ENCODE data around the gene HIGD2B. TPM values are rescaled to one million over a fixed set of nuclear protein-coding genes. Genes with fewer than 3 reads are reported as not detected.

The HIGD2B gene
- total and polyA plus RNA-seq, 9 of the 15 experiments (the other 6 are each of a cell fraction or from before 2014, with no cell fraction given), result 0.04 to 0.18 (median 0.14) TPM; not detected in 6

GRCh38 chr15:72685925-72686794 is at the start of gene HIGD2B, which contains the start of gene BBS4 (continued):
- no peak for TF ChIP-seq ATF1 (CRISPR knock-in tag; IDR thresholded peaks at IDR 0.05)
- TF ChIP-seq ATF1 (tag; IDR thresholded peaks at IDR 0.05), result peak; percentile 85
- TF ChIP-seq ZSCAN29 (IDR thresholded peaks at IDR 0.05), result no peak
- TF ChIP-seq CGGBP1 (CRISPR knock-in tag; IDR thresholded peaks at IDR 0.05), result no peak
- TF ChIP-seq ADNP (tag; IDR thresholded peaks at IDR 0.05), result no peak
- no peak for TF ChIP-seq ZNF717 (CRISPR knock-in tag; IDR thresholded peaks at IDR 0.05)
- no peak for TF ChIP-seq ZNF707 (CRISPR knock-in tag; conservative IDR thresholded peaks at IDR 0.05)
- no peak for TF ChIP-seq SREBF2 (CRISPR knock-in tag; IDR thresholded peaks at IDR 0.05)
- no peak for TF ChIP-seq KLF13 (tag; IDR thresholded peaks at IDR 0.05; ENCODE audit: borderline replicate concordance, low read depth)
- TF ChIP-seq TBP (optimal IDR thresholded peaks at IDR 0.05; ENCODE audit: low read depth, low read length), result peak; percentile 87
- TF ChIP-seq THRA (IDR thresholded peaks at IDR 0.05), result no peak
- peak; percentile 73; the same call in 1 of the 2 replicates for TF ChIP-seq ZHX1 (conservative IDR thresholded peaks at IDR 0.05; ENCODE audit: low read length)
- TF ChIP-seq TOE1 (IDR thresholded peaks at IDR 0.05; ENCODE audit: borderline replicate concordance), result peak; percentile 54; the same call in 1 of the 2 replicates
- no peak for TF ChIP-seq TOE1 (CRISPR knock-in tag; IDR thresholded peaks at IDR 0.05; ENCODE audit: borderline replicate concordance, low read depth)
- no peak for TF ChIP-seq PRPF4 (IDR thresholded peaks at IDR 0.05; ENCODE audit: insufficient read depth, low read depth, low read length, poor library complexity, severe bottlenecking)
- TF ChIP-seq ZNF449 (CRISPR knock-in tag; IDR thresholded peaks at IDR 0.05), result no peak
- no peak for TF ChIP-seq HDAC8 (tag; IDR thresholded peaks at IDR 0.05)
- TF ChIP-seq GABPB1 (CRISPR knock-in tag; IDR thresholded peaks at IDR 0.05), result peak; percentile 92
- no peak for TF ChIP-seq RBM39 (optimal IDR thresholded peaks at IDR 0.05; ENCODE audit: low read depth, low read length)
- no peak for TF ChIP-seq HSF4 (CRISPR knock-in tag; IDR thresholded peaks at IDR 0.05; ENCODE audit: borderline replicate concordance)
- peak; percentile 56; the same call in 1 of the 2 replicates for TF ChIP-seq C11orf30 (IDR thresholded peaks at IDR 0.05; ENCODE audit: low read depth)
- no peak for TF ChIP-seq ZKSCAN1 (IDR thresholded peaks at IDR 0.05; ENCODE audit: low read depth, low read length)

All from K562 (cell line).